MCF 10A (cell line): Measurements from ENCODE around the gene SLC25A34. TPM values are rescaled to one million over a fixed set of nuclear protein-coding genes. Genes with fewer than 3 reads are reported as not detected.

Experiments used
- BruUV-seq: library from RNA; stranded (reverse); fragments of 400-500 nt; replicated peaks from 2 replicates; lab custom pipeline; 2021; lab: Mats Ljungman, UMichigan
- CTCF ChIA-PET: fragments of 300-600 bp; sonication (Branson Sonifier 250); formaldehyde crosslinking; extraction: SDS; loops from one replicate; lab custom pipeline; 2021; ENCODE audit warnings: antibody characterized with exemption, inconsistent platforms; lab: Yijun Ruan, JAX
- POLR2A ChIA-PET: fragments of 300-600, 350-650 bp; sonication (Branson Sonifier 250); formaldehyde crosslinking; extraction: SDS; loops from one replicate; lab custom pipeline; 2020; ENCODE audit warnings: antibody characterized with exemption, inconsistent platforms; lab: Yijun Ruan, JAX
- DNase-seq: peaks from one replicate; pipeline ENCODE4 v3.0.0-alpha.2; 2018; ENCODE audit not compliant: unreplicated experiment
- H3K27ac Mint-ChIP-seq: one replicate; pipeline ENCODE4 v1.8.0; 2022; ENCODE audit warnings: mild to moderate bottlenecking, low read depth, mixed read lengths; ENCODE audit not compliant: unreplicated experiment
- H3K27me3 Mint-ChIP-seq: one replicate; pipeline ENCODE4 v1.8.0; 2022; ENCODE audit warnings: mixed read lengths; ENCODE audit not compliant: insufficient read depth, unreplicated experiment
- H3K36me3 Mint-ChIP-seq: one replicate; pipeline ENCODE4 v1.8.0; 2022; ENCODE audit warnings: mild to moderate bottlenecking, moderate library complexity, mixed read lengths; ENCODE audit not compliant: insufficient read depth, unreplicated experiment
- H3K4me1 Mint-ChIP-seq: one replicate; pipeline ENCODE4 v1.8.0; 2022; ENCODE audit warnings: mixed read lengths; ENCODE audit not compliant: insufficient read depth, unreplicated experiment
- H3K4me3 Mint-ChIP-seq: one replicate; pipeline ENCODE4 v1.8.0; 2022; ENCODE audit warnings: mild to moderate bottlenecking, moderate library complexity, mixed read lengths; ENCODE audit not compliant: unreplicated experiment
- H3K9me3 Mint-ChIP-seq: one replicate; pipeline ENCODE4 v1.8.0; 2022; ENCODE audit warnings: mixed read lengths; ENCODE audit not compliant: unreplicated experiment
- CTCF ChIP-seq: fragments of 200-600 bp; IDR thresholded peaks from one replicate; pipeline ENCODE4 v1.8.0; 2022; ENCODE audit warnings: antibody characterized with exemption, mild to moderate bottlenecking; ENCODE audit not compliant: unreplicated experiment
- intact Hi-C: fragments of 100-400 bp; cut with micrococcal nuclease; formaldehyde crosslinking; loops from 2 replicates; pipeline ENCODE4 v1.14.1; 2022
- total RNA-seq: library from RNA; stranded (reverse); gene quantifications from 2 replicates; pipeline ENCODE4 v1.2.3, GENCODE V29; 2022

The SLC25A34 gene
- total RNA-seq, 1 experiment from 2014 or later, result 0.79 TPM

GRCh38 chr1:15717418-15718125 lies 18.5 kb upstream of the SLC25A34 start:
- H3K27ac Mint-ChIP-seq, result no peak overlapping the region
- no peak for DNase-seq
- no peaks in the 10 kb centered on the region for H3K4me1 Mint-ChIP-seq
- TF ChIP-seq CTCF, result no peak
- H3K4me3 Mint-ChIP-seq, result no peak overlapping the region
- intact Hi-C loops, result no loop called here
- no peaks in the 10 kb centered on the region for H3K27me3 Mint-ChIP-seq
- peaks cover 38% of the 10 kb centered on the region for H3K36me3 Mint-ChIP-seq
- BruUV-seq, result no TSS peak
- H3K9me3 Mint-ChIP-seq, result no peaks in the 10 kb centered on the region
- ChIA-PET POLR2A (interaction anchor here (0.7 kb wide), 1 partner anchor 10 kb away, joined by 3 read pairs; no protein-coding TSS in a partner anchor), CTCF (interaction anchor here (0.6 to 1.1 kb wide), 3 partner anchors 20 to 24 kb away, joined by 3 to 5 read pairs (median 4); no protein-coding TSS in a partner anchor)

- CTCF ChIA-PET, result interaction anchor here (1.1 kb wide), 1 partner anchor 22 kb away, joined by 4 read pairs; no protein-coding TSS in a partner anchor
- Mint-ChIP-seq H3K4me3 (no peak overlapping the region), H3K36me3 (peaks cover 44% of the 10 kb centered on the region), H3K27me3 (no peaks in the 10 kb centered on the region), H3K27ac (no peak overlapping the region), H3K9me3 (no peaks in the 10 kb centered on the region), H3K4me1 (no peaks in the 10 kb centered on the region)
- intact Hi-C loops, result no loop called here
- BruUV-seq, result no TSS peak
- POLR2A ChIA-PET, result no interaction called here
- no peak for TF ChIP-seq CTCF
- no peak for DNase-seq
Observed at GRCh38 chr1:15718199-15718601, 17.9 kb upstream of the SLC25A34 start.

- Mint-ChIP-seq H3K9me3 (no peaks in the 10 kb centered on the region), H3K4me1 (no peaks in the 10 kb centered on the region), H3K27ac (no peak overlapping the region), H3K4me3 (no peak overlapping the region), H3K27me3 (no peaks in the 10 kb centered on the region), H3K36me3 (peaks cover 57% of the 10 kb centered on the region)
- BruUV-seq, result no TSS peak
- intact Hi-C loops, result no loop called here
- TF ChIP-seq CTCF, result no peak
- POLR2A ChIA-PET, result no interaction called here
- DNase-seq, result no peak
- CTCF ChIA-PET, result interaction anchor here (0.7 kb wide), 1 partner anchor 140 kb away, joined by 3 read pairs; no protein-coding TSS in a partner anchor
Observed at GRCh38 chr1:15719381-15720120, 16.5 kb upstream of the SLC25A34 start.

DNA sequence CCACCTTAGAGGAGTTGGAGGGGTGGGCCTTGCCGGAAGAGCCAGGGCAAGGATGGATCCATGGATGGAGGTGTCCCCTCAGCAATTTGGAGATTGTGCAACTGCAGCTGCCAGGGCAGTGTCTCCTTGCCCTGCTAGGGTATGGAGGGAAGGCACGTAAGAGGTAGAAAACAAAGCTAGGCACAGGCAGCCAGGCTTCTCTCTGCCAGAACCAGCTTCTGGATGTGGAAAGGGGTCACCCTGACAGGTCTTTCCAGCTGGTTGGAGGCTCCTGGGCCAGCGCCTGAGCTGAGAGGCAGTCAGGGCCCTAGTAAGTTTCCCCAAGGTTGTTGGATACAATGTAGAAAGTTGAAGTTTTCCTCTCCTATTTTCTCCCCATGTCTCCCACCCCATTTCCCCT lies 15.2 kb upstream of the SLC25A34 start:
- Mint-ChIP-seq H3K27me3 (no peaks in the 10 kb centered on the region), H3K9me3 (no peaks in the 10 kb centered on the region), H3K4me1 (no peaks in the 10 kb centered on the region), H3K27ac (no peak overlapping the region), H3K4me3 (no peak overlapping the region), H3K36me3 (peaks cover 64% of the 10 kb centered on the region)
- DNase-seq, result no peak
- no peak for TF ChIP-seq CTCF
- POLR2A ChIA-PET, result interaction anchor here (1.9 kb wide), 1 partner anchor 103 kb away, joined by 6 read pairs; no protein-coding TSS in a partner anchor
- intact Hi-C loops, result no loop called here
- no TSS peak for BruUV-seq
- CTCF ChIA-PET, result interaction anchor here (0.5 to 1.2 kb wide), 2 partner anchors 21 to 1618 kb away, joined by 3 to 5 read pairs; no protein-coding TSS in a partner anchor
